Endothelial cell of umbilical vein (primary cell): Measurements from ENCODE around the gene N4BP2. TPM values are rescaled to one million over a fixed set of nuclear protein-coding genes. Genes with fewer than 3 reads are reported as not detected.

ENCODE experiments used
- BruUV-seq: library from RNA; stranded (reverse); fragments of 400-500 nt; replicated peaks from 2 replicates; lab custom pipeline; 2021; lab: Mats Ljungman, UMichigan
- CTCF ChIA-PET: fragments of 300-600, 350-600 bp; sonication (Branson Sonifier 250); formaldehyde crosslinking; loops from one replicate; lab custom pipeline; 2021; ENCODE audit warnings: antibody characterized with exemption, inconsistent platforms; lab: Charles Lee
- POLR2A ChIA-PET: fragments of 300-600, 350-600 bp; sonication (Branson Sonifier 250); formaldehyde crosslinking; loops from one replicate; lab custom pipeline; 2021; ENCODE audit warnings: antibody characterized with exemption, inconsistent platforms; lab: Charles Lee
- DNase-seq: peaks from one replicate; pipeline ENCODE4 v3.0.0-alpha.2; 2011; ENCODE audit warnings: low read depth, low spot score
- FAIRE-seq: peaks from 2 replicates; lab custom pipeline; 2011; peaks lifted over from hg19 to GRCh38; lab: Jason Lieb, UNC
- H2AFZ ChIP-seq: 2 replicates; pipeline ENCODE4 v1.6.0; 2012; ENCODE audit warnings: low read depth, low read length, control low read depth, inconsistent platforms
- H3K27ac ChIP-seq: 2 replicates; pipeline ENCODE4 v1.5.1; 2011; ENCODE audit warnings: low read depth, mild to moderate bottlenecking, control low read depth, low read length, moderate library complexity; ENCODE audit not compliant: insufficient read depth
- H3K27me3 ChIP-seq, 2 experiments: 2 replicates each; pipeline versions ENCODE4 v1.6.0 to v1.6.1; 2011; ENCODE audit warnings: low read length in 2 of 2, mixed read lengths in 1 of 2; ENCODE audit not compliant: control insufficient read depth in 2 of 2, insufficient read depth in 2 of 2
- H3K36me3 ChIP-seq, 2 experiments: 2 replicates in 1 of 2; 3 replicates in 1 of 2; pipeline ENCODE4 v1.5.1; 2011; ENCODE audit warnings: low read length in 2 of 2, mild to moderate bottlenecking in 1 of 2, moderate library complexity in 1 of 2; ENCODE audit not compliant: control insufficient read depth in 2 of 2, insufficient read depth in 2 of 2; ENCODE audit errors: extremely low read depth in 1 of 2
- H3K4me1 ChIP-seq: 3 replicates; pipeline ENCODE4 v1.5.1; 2011; ENCODE audit warnings: mild to moderate bottlenecking, low read length; ENCODE audit not compliant: control insufficient read depth, insufficient read depth; ENCODE audit errors: extremely low read depth
- H3K4me2 ChIP-seq: 2 replicates; pipeline ENCODE4 v1.6.1; 2011; ENCODE audit warnings: low read length, control low read depth, mixed read lengths; ENCODE audit not compliant: insufficient read depth
- H3K4me3 ChIP-seq, 3 experiments: fragments of 200-600 bp in 1 of 3; sonication (generic), shearing (Covaris generic) in 1 of 3; replicated peaks in 1 of 3; 2 replicates each; pipeline ENCODE4 v1.5.1; 2011 to 2016; ENCODE audit warnings: control low read depth in 3 of 3, low read length in 3 of 3, mild to moderate bottlenecking in 2 of 3, inconsistent platforms in 1 of 3, low read depth in 1 of 3, moderate library complexity in 1 of 3; ENCODE audit not compliant: insufficient read depth in 1 of 3
- H3K79me2 ChIP-seq: 2 replicates; pipeline ENCODE4 v1.6.0; 2012; ENCODE audit warnings: low read length, inconsistent platforms; ENCODE audit not compliant: control insufficient read depth, insufficient read depth
- H3K9ac ChIP-seq: replicated peaks from 2 replicates; pipeline ENCODE3; 2011; ENCODE audit warnings: low read length, control low read depth; ENCODE audit not compliant: insufficient read depth; ENCODE audit errors: extremely low read depth
- H3K9me1 ChIP-seq: replicated peaks from 3 replicates; pipeline ENCODE4 v1.6.0; 2011; ENCODE audit warnings: mild to moderate bottlenecking, low read length; ENCODE audit not compliant: control insufficient read depth, insufficient read depth; ENCODE audit errors: extremely low read depth
- H3K9me3 ChIP-seq: replicated peaks from 2 replicates; pipeline ENCODE4 v1.5.1; 2012; ENCODE audit warnings: low read length, inconsistent platforms; ENCODE audit not compliant: control insufficient read depth, insufficient read depth
- H4K20me1 ChIP-seq: replicated peaks from 2 replicates; pipeline ENCODE3; 2011; ENCODE audit warnings: mild to moderate bottlenecking, low read length; ENCODE audit not compliant: control insufficient read depth, insufficient read depth; ENCODE audit errors: extremely low read depth
- CTCF ChIP-seq, 2 donors: IDR thresholded peaks; 1 replicate in 1 of 2; 2 replicates in 1 of 2; pipeline ENCODE4 v1.5.1; 2011; ENCODE audit warnings: low read length in 2 of 2, mild to moderate bottlenecking in 2 of 2, moderate library complexity in 2 of 2, control low read depth in 1 of 2, inconsistent platforms in 1 of 2, low read depth in 1 of 2; ENCODE audit not compliant: insufficient read depth in 1 of 2; ENCODE audit errors: extremely low read depth in 1 of 2
- EZH2 ChIP-seq: IDR thresholded peaks from 2 replicates; pipeline ENCODE4 v1.6.1; 2012; ENCODE audit warnings: borderline replicate concordance, low read depth, mild to moderate bottlenecking, moderate library complexity, low read length, inconsistent platforms; ENCODE audit not compliant: severe bottlenecking
- FOS ChIP-seq: IDR thresholded peaks from 2 replicates; pipeline ENCODE4 v1.6.1; 2011; ENCODE audit warnings: mild to moderate bottlenecking, low read length, moderate library complexity, borderline replicate concordance; ENCODE audit not compliant: insufficient read depth
- GATA2 ChIP-seq: IDR thresholded peaks from 2 replicates; pipeline ENCODE4 v1.7.0; 2011; ENCODE audit warnings: low read depth, mild to moderate bottlenecking, moderate library complexity, mixed read lengths, low read length; ENCODE audit not compliant: insufficient read length, insufficient read depth
- JUN ChIP-seq: IDR thresholded peaks from 2 replicates; pipeline ENCODE4 v1.6.1; 2011; ENCODE audit warnings: borderline replicate concordance, low read depth; ENCODE audit not compliant: insufficient read length, insufficient read depth
- MAX ChIP-seq: IDR thresholded peaks from 2 replicates; pipeline ENCODE4 v1.6.1; 2011; ENCODE audit not compliant: insufficient read depth, insufficient read length
- MYC ChIP-seq: IDR thresholded peaks from one replicate; pipeline ENCODE4 v1.6.1; 2011; ENCODE audit warnings: mild to moderate bottlenecking, low read depth, low read length
- POLR2A ChIP-seq: IDR thresholded peaks from 2 replicates; pipeline ENCODE4 v1.6.1; 2012; ENCODE audit warnings: low read depth, mild to moderate bottlenecking, control low read depth, low read length
- POLR2AphosphoS5 ChIP-seq: IDR thresholded peaks from 2 replicates; pipeline ENCODE4 v1.6.1; 2012; ENCODE audit warnings: low read depth, mild to moderate bottlenecking, control low read depth, low read length, moderate library complexity; ENCODE audit not compliant: insufficient read depth
- dilution Hi-C: fragments of 300-500 bp; cut with MboI; formaldehyde crosslinking; loops from one replicate; pipeline ENCODE4 v1.15.0; 2019; ENCODE audit warnings: low sequenced_read_pairs; ENCODE audit not compliant: extremely low pct_ligation_motif_present
- intact Hi-C: fragments of 100-400 bp; cut with micrococcal nuclease; formaldehyde crosslinking; loops from one replicate; pipeline ENCODE4 v1.10.0; 2022
- polyA plus RNA-seq, 4 experiments: library from polyadenylated mRNA; depleted of rRNA in 3 of 4; stranded (reverse) in 3 of 4; unstranded in 1 of 4; fragments of >200 nt; gene quantifications; 2 replicates each; pipeline versions ENCODE4 v1.2.1 to v1.2.3, GENCODE V29; 2011 to 2012; ENCODE audit warnings: missing spikeins in 1 of 4
- total RNA-seq: library from RNA; stranded (reverse); gene quantifications from 2 replicates; pipeline ENCODE4 v1.2.3, GENCODE V29; 2021

N4BP2 gene
- total and polyA plus RNA-seq, 2 donors (not counting 3 experiments of a cell fraction or from before 2014, with no cell fraction given): 0.87 to 6.9 TPM

GRCh38 chr4:40205259-40206198, 148.9 kb downstream of the N4BP2 start:
- Histone ChIP-seq H3K36me3 (no peaks in the 10 kb centered on the region), H3K4me3 (no peak overlapping the region), H3K4me2 (no peak overlapping the region), H3K79me2 (no peaks in the 10 kb centered on the region), H3K27me3 (no peaks in the 10 kb centered on the region), H4K20me1 (no peaks in the 10 kb centered on the region), H3K27ac (no peak overlapping the region), H3K9me1 (no peaks in the 10 kb centered on the region), H3K9ac (no peak overlapping the region), H3K9me3 (no peaks in the 10 kb centered on the region), H3K4me1 (no peaks in the 10 kb centered on the region), H2AFZ (no peak overlapping the region)
- dilution Hi-C loops: no loop called here
- no TSS peak for BruUV-seq
- POLR2A ChIA-PET: no interaction called here
- no peak for TF ChIP-seq POLR2A
- no peak for TF ChIP-seq GATA2
- no peak for TF ChIP-seq JUN
- TF ChIP-seq POLR2AphosphoS5: no peak
- TF ChIP-seq MAX: no peak
- TF ChIP-seq EZH2: no peak
- TF ChIP-seq MYC: no peak
- no peak for TF ChIP-seq CTCF (IDR thresholded peaks at IDR 0.05; ENCODE audit: extremely low read depth in 1 of 2, insufficient read depth in 1 of 2, low read depth in 1 of 2, low read length in 2 of 2)
- no peak for TF ChIP-seq FOS
- FAIRE-seq: no peak
- intact Hi-C loops: no loop called here
- DNase-seq: no peak
- CTCF ChIA-PET: interaction anchor here (0.8 kb wide), 1 partner anchor 26 kb away, joined by 3 read pairs; no protein-coding TSS in a partner anchor
